Fibroblast of lung (primary cell): ENCODE data around the gene BTG3.

Source experiments
- EZH2 ChIP-seq: IDR thresholded peaks from 2 replicates; pipeline ENCODE4 v1.5.1; 2012; ENCODE audit warnings: low read length, control low read depth, mild to moderate bottlenecking; ENCODE audit errors: missing control alignments
- TF ChIP-seq, protein P1 (sequence below), 2 donors: IDR thresholded peaks in 1 of 2; conservative IDR thresholded peaks in 1 of 2; 1 replicate in 1 of 2; 2 replicates in 1 of 2; pipeline ENCODE4 v1.5.1; 2011 to 2012; ENCODE audit warnings: low read length in 2 of 2, control low read depth in 1 of 2, inconsistent platforms in 1 of 2, low read depth in 1 of 2, mild to moderate bottlenecking in 1 of 2

DNA sequence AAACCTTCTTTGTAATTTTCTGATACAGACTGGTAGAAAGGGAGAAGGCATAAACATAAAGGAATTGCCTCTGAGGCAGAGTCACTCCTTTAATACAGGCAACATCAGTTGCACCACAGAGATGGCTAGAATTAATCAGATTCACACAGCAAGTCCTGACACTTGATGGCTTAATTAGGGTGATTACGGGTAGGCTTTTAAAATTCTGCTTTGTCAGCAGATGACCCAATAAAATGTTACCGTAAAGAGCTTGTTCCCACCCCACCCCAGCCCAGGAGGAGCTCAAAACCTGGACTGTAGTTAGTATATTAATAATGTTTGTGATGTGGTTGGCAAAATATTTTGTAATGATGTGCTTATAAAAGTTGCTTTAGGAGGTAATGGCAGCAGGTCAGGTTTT is 9.3 kb upstream of the BTG3 start:
- TF ChIP-seq, protein P1, sequence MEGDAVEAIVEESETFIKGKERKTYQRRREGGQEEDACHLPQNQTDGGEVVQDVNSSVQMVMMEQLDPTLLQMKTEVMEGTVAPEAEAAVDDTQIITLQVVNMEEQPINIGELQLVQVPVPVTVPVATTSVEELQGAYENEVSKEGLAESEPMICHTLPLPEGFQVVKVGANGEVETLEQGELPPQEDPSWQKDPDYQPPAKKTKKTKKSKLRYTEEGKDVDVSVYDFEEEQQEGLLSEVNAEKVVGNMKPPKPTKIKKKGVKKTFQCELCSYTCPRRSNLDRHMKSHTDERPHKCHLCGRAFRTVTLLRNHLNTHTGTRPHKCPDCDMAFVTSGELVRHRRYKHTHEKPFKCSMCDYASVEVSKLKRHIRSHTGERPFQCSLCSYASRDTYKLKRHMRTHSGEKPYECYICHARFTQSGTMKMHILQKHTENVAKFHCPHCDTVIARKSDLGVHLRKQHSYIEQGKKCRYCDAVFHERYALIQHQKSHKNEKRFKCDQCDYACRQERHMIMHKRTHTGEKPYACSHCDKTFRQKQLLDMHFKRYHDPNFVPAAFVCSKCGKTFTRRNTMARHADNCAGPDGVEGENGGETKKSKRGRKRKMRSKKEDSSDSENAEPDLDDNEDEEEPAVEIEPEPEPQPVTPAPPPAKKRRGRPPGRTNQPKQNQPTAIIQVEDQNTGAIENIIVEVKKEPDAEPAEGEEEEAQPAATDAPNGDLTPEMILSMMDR (conservative IDR thresholded peaks at IDR 0.05 in 1 of 2, IDR thresholded peaks at IDR 0.05 in 1 of 2; ENCODE audit: low read depth in 1 of 2, low read length in 2 of 2) = no peak
- no peak for TF ChIP-seq EZH2
